ENCODE data around the gene AGBL1. TPM values are rescaled to one million over a fixed set of nuclear protein-coding genes. Genes with fewer than 3 reads are reported as not detected.

Gene AGBL1
- total and polyA plus RNA-seq, 2 donors = under 0.01 to 0.02 TPM

DNA sequence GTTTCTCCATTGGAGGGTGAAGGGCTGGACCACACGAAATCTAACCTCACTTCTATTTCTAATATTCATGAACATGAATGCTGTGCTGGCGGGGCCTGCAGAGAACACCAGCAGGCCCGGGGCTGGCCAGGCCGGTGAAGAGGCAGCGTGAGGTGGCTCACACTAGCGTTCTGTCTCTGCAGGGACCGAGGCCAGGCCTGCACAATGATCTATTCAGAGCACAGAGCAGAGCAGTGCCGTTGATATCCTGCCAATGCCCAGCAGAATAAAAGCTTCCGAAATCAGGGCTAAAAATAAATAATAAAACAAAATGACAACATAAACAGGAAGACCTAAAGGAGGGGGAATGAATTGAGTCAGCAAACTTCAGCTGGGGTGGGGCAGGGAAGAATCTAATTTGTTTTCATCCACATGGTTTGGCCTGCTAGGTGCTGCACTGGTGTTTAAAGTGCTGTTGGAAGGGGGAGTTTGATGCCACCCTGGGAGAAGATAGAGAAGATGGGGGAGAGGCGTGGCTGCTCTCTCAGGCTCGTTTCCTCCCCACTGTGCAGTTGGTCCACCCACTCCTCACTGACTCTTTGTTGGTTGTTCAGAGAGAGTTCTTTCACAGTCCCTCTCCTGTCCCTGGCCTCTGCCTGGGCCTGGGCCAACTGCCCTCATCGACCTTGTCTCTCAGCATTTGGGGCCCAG lies 837.1 kb downstream of the AGBL1 start:
- Histone ChIP-seq H3K27ac (ENCODE audit: low read depth in 1 of 2, low read length in 1 of 2) (no peak overlapping the region), H3K36me3 (ENCODE audit: control insufficient read depth in 2 of 2, insufficient read depth in 2 of 2, low read length in 1 of 2) (no peaks in the 10 kb centered on the region), H3K9me3 (ENCODE audit: control insufficient read depth in 2 of 2, insufficient read depth in 1 of 2, low read length in 1 of 2) (no peaks in the 10 kb centered on the region), H3K27me3 (ENCODE audit: control insufficient read depth in 2 of 2, insufficient read depth in 1 of 2, low read length in 1 of 2) (no peaks in the 10 kb centered on the region), H3K4me1 (ENCODE audit: control insufficient read depth in 2 of 2, insufficient read depth in 2 of 2, low read length in 2 of 2) (no peaks in the 10 kb centered on the region), H3K4me3 (ENCODE audit: low read length in 2 of 2) (no peak overlapping the region)
- 79% methylated on average over 12 of the region's 12 CpGs for WGBS
- no peak for DNase-seq (ENCODE audit: low read depth in 6 of 9, low spot score in 9 of 9)

DNA sequence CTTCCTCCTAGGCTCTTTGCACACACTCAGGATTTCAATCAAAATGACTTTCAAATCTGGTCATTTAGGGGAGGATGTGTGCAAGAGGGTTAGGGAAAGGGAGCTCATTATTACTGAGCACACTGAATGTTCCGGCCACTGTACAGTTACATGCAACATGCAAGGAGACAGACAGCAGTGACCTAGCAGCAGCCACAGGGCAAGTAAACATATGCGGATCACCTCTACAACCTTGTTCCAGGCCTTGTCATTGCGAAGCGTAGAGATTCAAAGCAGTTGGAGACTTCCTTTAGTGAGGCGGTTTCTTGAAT lies 837.6 kb downstream of the AGBL1 start:
- WGBS = 95% methylated on average over 5 of the region's 5 CpGs
- Histone ChIP-seq H3K4me3 (ENCODE audit: low read length in 2 of 2) (no peak overlapping the region), H3K9me3 (ENCODE audit: control insufficient read depth in 2 of 2, insufficient read depth in 1 of 2, low read length in 1 of 2) (no peaks in the 10 kb centered on the region), H3K4me1 (ENCODE audit: control insufficient read depth in 2 of 2, insufficient read depth in 2 of 2, low read length in 2 of 2) (no peaks in the 10 kb centered on the region), H3K36me3 (ENCODE audit: control insufficient read depth in 2 of 2, insufficient read depth in 2 of 2, low read length in 1 of 2) (no peaks in the 10 kb centered on the region), H3K27me3 (ENCODE audit: control insufficient read depth in 2 of 2, insufficient read depth in 1 of 2, low read length in 1 of 2) (no peaks in the 10 kb centered on the region), H3K27ac (ENCODE audit: low read depth in 1 of 2, low read length in 1 of 2) (no peak overlapping the region)
- DNase-seq (ENCODE audit: low read depth in 6 of 9, low spot score in 9 of 9) = no peak

DNA sequence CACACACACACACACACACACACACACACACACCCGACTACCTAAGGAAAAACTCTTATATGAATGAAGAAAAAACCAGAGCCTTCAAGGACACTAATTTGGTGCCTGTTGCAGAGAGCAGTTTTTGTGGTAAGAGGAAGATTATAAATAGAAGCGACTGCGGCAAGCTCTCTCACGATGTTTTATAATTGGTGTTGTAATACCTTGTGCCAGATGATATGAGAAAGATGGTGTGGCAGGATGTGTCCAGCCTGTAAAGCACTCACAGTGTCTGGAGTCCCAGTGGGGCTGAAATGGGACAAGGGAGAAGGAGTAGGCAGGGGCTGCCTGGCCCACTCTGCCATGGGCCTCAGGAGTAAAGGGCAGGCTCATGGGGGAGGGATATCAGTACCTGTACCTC lies 839.9 kb downstream of the AGBL1 start:
- WGBS = 43% methylated on average over 4 of the region's 4 CpGs
- no peaks in the 10 kb centered on the region for H3K36me3 ChIP-seq (ENCODE audit: control insufficient read depth in 2 of 2, insufficient read depth in 2 of 2, low read length in 1 of 2)
- H3K27me3 ChIP-seq (ENCODE audit: control insufficient read depth in 2 of 2, insufficient read depth in 1 of 2, low read length in 1 of 2) = no peaks in the 10 kb centered on the region
- no peaks in the 10 kb centered on the region for H3K4me1 ChIP-seq (ENCODE audit: control insufficient read depth in 2 of 2, insufficient read depth in 2 of 2, low read length in 2 of 2)
- H3K9me3 ChIP-seq (ENCODE audit: control insufficient read depth in 2 of 2, insufficient read depth in 1 of 2, low read length in 1 of 2) = no peaks in the 10 kb centered on the region
- H3K4me3 ChIP-seq (ENCODE audit: low read length in 2 of 2) = no peak overlapping the region
- H3K27ac ChIP-seq (ENCODE audit: low read depth in 1 of 2, low read length in 1 of 2) = no peak overlapping the region
- DNase-seq (ENCODE audit: low read depth in 6 of 9, low spot score in 9 of 9) = no peak

DNA sequence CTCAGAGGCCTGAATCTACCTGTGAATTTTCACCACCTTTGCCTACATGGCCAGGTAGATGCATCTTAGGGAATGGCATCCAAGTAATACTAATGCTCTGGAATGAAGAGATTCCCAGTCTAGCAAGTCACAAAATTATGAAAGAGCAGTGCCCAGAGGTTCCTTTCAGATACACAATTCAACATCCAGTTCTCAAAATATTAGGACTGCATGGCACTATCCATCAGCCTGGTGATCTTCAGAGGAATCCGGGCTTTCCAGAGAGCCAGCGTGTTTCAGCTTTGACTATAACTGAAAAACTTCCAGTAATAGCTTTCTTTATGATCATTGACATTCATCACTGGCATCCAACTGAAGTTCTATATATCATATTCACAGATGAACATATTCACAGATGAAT lies 849.8 kb downstream of the AGBL1 start:
- no peak overlapping the region for H3K27ac ChIP-seq (ENCODE audit: low read depth in 1 of 2, low read length in 1 of 2)
- no peak for DNase-seq (ENCODE audit: low read depth in 6 of 9, low spot score in 9 of 9)
- no peaks in the 10 kb centered on the region for H3K4me1 ChIP-seq (ENCODE audit: control insufficient read depth in 2 of 2, insufficient read depth in 2 of 2, low read length in 2 of 2)
- H3K36me3 ChIP-seq (ENCODE audit: control insufficient read depth in 2 of 2, insufficient read depth in 2 of 2, low read length in 1 of 2) = no peaks in the 10 kb centered on the region
- H3K27me3 ChIP-seq (ENCODE audit: control insufficient read depth in 2 of 2, insufficient read depth in 1 of 2, low read length in 1 of 2) = no peaks in the 10 kb centered on the region
- H3K9me3 ChIP-seq (ENCODE audit: control insufficient read depth in 2 of 2, insufficient read depth in 1 of 2, low read length in 1 of 2) = no peaks in the 10 kb centered on the region
- 95% methylated on average over 2 of the region's 2 CpGs for WGBS
- H3K4me3 ChIP-seq (ENCODE audit: low read length in 2 of 2) = no peak overlapping the region

DNA sequence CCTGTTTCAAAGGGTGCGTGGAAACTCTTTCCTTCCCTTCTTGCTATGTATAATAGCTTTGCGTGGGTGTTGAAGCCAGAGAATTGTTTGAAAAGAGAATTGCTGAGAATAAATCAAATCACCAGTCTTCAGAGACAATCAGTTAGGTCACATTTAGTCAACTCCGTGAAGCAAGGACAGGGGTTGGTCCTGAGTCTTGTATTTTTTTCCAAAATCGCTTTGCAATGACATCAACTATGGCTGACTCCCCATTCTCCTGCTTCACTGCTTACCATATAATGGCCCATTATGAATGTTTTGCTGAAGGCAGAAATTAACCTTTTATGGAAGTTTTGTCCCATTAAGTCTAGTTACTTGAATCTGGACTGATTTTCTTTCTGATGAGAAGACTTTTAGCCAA lies 852.8 kb downstream of the AGBL1 start:
- no peak for DNase-seq (ENCODE audit: low read depth in 6 of 9, low spot score in 9 of 9)
- 89% methylated on average over 4 of the region's 4 CpGs for WGBS
- Histone ChIP-seq H3K9me3 (ENCODE audit: control insufficient read depth in 2 of 2, insufficient read depth in 1 of 2, low read length in 1 of 2) (no peaks in the 10 kb centered on the region), H3K27ac (ENCODE audit: low read depth in 1 of 2, low read length in 1 of 2) (no peak overlapping the region), H3K4me3 (ENCODE audit: low read length in 2 of 2) (no peak overlapping the region), H3K27me3 (ENCODE audit: control insufficient read depth in 2 of 2, insufficient read depth in 1 of 2, low read length in 1 of 2) (no peaks in the 10 kb centered on the region), H3K36me3 (ENCODE audit: control insufficient read depth in 2 of 2, insufficient read depth in 2 of 2, low read length in 1 of 2) (no peaks in the 10 kb centered on the region), H3K4me1 (ENCODE audit: control insufficient read depth in 2 of 2, insufficient read depth in 2 of 2, low read length in 2 of 2) (no peaks in the 10 kb centered on the region)

DNA sequence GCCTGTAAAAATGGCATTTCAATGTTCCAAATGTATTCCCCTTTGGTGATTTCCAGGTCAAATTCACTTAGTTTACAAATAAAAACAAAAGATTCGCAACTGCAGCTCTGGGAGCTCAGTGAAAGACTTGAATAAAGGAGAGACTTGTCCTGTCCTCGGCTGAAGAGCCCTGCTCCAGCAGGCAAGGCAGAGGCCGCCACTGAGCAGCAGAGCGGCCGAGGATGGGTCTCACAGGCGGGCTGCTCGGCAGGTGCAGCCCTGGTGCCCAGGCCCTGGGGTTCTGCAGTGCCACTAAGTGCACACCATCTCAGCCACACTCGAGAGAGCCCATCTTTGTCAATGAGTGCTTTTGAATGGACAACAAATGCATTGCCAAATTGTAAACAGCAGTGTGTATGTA lies 856.2 kb downstream of the AGBL1 start:
- no peak for DNase-seq (ENCODE audit: low read depth in 6 of 9, low spot score in 9 of 9)
- Histone ChIP-seq H3K4me1 (ENCODE audit: control insufficient read depth in 2 of 2, insufficient read depth in 2 of 2, low read length in 2 of 2) (no peaks in the 10 kb centered on the region), H3K4me3 (ENCODE audit: low read length in 2 of 2) (no peak overlapping the region), H3K27ac (ENCODE audit: low read depth in 1 of 2, low read length in 1 of 2) (no peak overlapping the region), H3K36me3 (ENCODE audit: control insufficient read depth in 2 of 2, insufficient read depth in 2 of 2, low read length in 1 of 2) (no peaks in the 10 kb centered on the region), H3K27me3 (ENCODE audit: control insufficient read depth in 2 of 2, insufficient read depth in 1 of 2, low read length in 1 of 2) (no peaks in the 10 kb centered on the region), H3K9me3 (ENCODE audit: control insufficient read depth in 2 of 2, insufficient read depth in 1 of 2, low read length in 1 of 2) (no peaks in the 10 kb centered on the region)
- 74% methylated on average over 8 of the region's 8 CpGs for WGBS

DNA sequence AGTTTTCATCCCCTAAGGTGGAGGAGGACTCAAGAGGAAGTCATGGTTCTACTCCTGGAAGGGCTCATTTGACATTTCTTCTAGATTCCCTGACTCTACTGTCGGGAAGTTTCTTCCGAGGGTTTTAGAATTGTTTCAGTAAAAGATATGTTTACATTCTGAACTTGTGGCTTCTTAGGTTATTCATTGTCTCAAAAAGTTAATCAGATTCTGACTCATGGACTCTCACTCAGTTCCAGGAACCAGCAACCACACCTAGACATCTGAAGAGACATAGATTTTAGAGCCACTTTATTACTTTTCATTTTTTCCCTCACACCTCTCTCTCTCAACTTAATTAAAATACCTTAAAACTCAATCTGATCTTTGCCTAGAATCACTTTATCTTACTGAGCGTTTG lies 862.6 kb downstream of the AGBL1 start:
- H3K36me3 ChIP-seq (ENCODE audit: control insufficient read depth in 2 of 2, insufficient read depth in 2 of 2, low read length in 1 of 2) = no peaks in the 10 kb centered on the region
- no peak overlapping the region for H3K27ac ChIP-seq (ENCODE audit: low read depth in 1 of 2, low read length in 1 of 2)
- H3K27me3 ChIP-seq (ENCODE audit: control insufficient read depth in 2 of 2, insufficient read depth in 1 of 2, low read length in 1 of 2) = no peaks in the 10 kb centered on the region
- no peak for DNase-seq (ENCODE audit: low read depth in 6 of 9, low spot score in 9 of 9)
- WGBS = 95% methylated on average over 3 of the region's 3 CpGs
- no peak overlapping the region for H3K4me3 ChIP-seq (ENCODE audit: low read length in 2 of 2)
- no peaks in the 10 kb centered on the region for H3K4me1 ChIP-seq (ENCODE audit: control insufficient read depth in 2 of 2, insufficient read depth in 2 of 2, low read length in 2 of 2)
- H3K9me3 ChIP-seq (ENCODE audit: control insufficient read depth in 2 of 2, insufficient read depth in 1 of 2, low read length in 1 of 2) = no peaks in the 10 kb centered on the region

DNA sequence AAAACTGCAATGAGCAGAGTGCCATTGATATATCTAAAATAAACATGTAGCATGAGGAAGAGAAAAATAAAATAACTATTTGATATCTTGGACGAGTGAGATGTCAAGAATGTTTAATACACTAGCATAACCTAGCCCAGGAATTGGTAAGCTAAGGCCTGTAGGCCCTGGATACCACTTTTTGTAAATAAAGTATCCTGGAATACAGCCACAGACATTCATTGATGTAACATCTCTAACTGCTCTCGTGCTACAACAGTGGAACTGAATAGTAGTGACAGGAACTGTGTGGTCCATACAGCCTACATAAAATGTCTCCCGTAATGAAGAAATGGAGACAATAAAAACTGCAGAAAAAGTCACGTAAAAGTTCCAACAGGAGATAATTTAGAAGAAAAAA lies 869.0 kb downstream of the AGBL1 start:
- 88% methylated on average over 4 of the region's 4 CpGs for WGBS
- Histone ChIP-seq H3K36me3 (ENCODE audit: control insufficient read depth in 2 of 2, insufficient read depth in 2 of 2, low read length in 1 of 2) (no peaks in the 10 kb centered on the region), H3K4me3 (ENCODE audit: low read length in 2 of 2) (no peak overlapping the region), H3K27me3 (ENCODE audit: control insufficient read depth in 2 of 2, insufficient read depth in 1 of 2, low read length in 1 of 2) (no peaks in the 10 kb centered on the region), H3K4me1 (ENCODE audit: control insufficient read depth in 2 of 2, insufficient read depth in 2 of 2, low read length in 2 of 2) (no peaks in the 10 kb centered on the region), H3K27ac (ENCODE audit: low read depth in 1 of 2, low read length in 1 of 2) (no peak overlapping the region), H3K9me3 (ENCODE audit: control insufficient read depth in 2 of 2, insufficient read depth in 1 of 2, low read length in 1 of 2) (no peaks in the 10 kb centered on the region)
- no peak for DNase-seq (ENCODE audit: low read depth in 6 of 9, low spot score in 9 of 9)

DNA sequence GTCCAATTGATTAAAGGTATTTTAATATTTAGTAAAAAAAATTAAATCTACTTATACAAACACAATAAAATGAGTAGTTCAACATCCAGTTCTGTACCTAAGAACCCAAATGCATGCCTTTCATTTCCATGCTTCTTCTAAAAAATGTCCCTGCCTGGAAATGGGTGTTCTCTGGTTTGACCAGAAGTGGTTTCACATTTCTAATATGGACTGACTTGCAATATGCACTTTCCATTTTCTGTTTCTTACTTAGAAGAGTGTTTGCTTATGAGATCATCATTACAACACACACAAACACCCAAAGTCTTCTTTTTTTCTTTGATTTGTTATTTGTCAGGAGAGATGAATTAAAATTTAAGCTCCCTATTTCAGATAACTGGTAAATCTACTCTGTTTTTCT lies 879.6 kb downstream of the AGBL1 start:
- Histone ChIP-seq H3K36me3 (ENCODE audit: control insufficient read depth in 2 of 2, insufficient read depth in 2 of 2, low read length in 1 of 2) (no peaks in the 10 kb centered on the region), H3K4me1 (ENCODE audit: control insufficient read depth in 2 of 2, insufficient read depth in 2 of 2, low read length in 2 of 2) (no peaks in the 10 kb centered on the region), H3K9me3 (ENCODE audit: control insufficient read depth in 2 of 2, insufficient read depth in 1 of 2, low read length in 1 of 2) (no peaks in the 10 kb centered on the region), H3K4me3 (ENCODE audit: low read length in 2 of 2) (no peak overlapping the region), H3K27me3 (ENCODE audit: control insufficient read depth in 2 of 2, insufficient read depth in 1 of 2, low read length in 1 of 2) (no peaks in the 10 kb centered on the region), H3K27ac (ENCODE audit: low read depth in 1 of 2, low read length in 1 of 2) (no peak overlapping the region)
- no peak for DNase-seq (ENCODE audit: low read depth in 6 of 9, low spot score in 9 of 9)

DNA sequence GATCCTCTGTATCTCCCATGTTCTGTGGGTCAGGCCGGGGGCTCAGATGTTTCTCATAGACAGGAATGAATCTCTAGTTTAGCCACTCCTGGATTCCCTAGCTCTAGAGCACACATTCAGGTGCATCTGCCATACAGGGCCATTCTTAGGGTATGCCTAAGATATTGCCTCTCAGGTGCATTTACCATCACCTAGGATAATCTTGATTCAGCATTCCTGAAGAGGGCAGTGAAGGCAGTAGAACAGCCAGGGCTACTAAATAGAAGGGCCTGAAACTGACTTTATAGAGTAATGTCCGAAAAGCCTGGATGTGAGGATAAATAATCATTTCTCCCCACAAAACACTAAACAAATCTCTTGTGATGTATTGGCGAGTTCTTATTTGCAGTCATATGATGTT lies 882.0 kb downstream of the AGBL1 start:
- no peaks in the 10 kb centered on the region for H3K36me3 ChIP-seq (ENCODE audit: control insufficient read depth in 2 of 2, insufficient read depth in 2 of 2, low read length in 1 of 2)
- H3K27ac ChIP-seq (ENCODE audit: low read depth in 1 of 2, low read length in 1 of 2) = no peak overlapping the region
- WGBS = 92% methylated on average over 3 of the region's 3 CpGs
- no peaks in the 10 kb centered on the region for H3K4me1 ChIP-seq (ENCODE audit: control insufficient read depth in 2 of 2, insufficient read depth in 2 of 2, low read length in 2 of 2)
- no peaks in the 10 kb centered on the region for H3K27me3 ChIP-seq (ENCODE audit: control insufficient read depth in 2 of 2, insufficient read depth in 1 of 2, low read length in 1 of 2)
- no peaks in the 10 kb centered on the region for H3K9me3 ChIP-seq (ENCODE audit: control insufficient read depth in 2 of 2, insufficient read depth in 1 of 2, low read length in 1 of 2)
- DNase-seq (ENCODE audit: low read depth in 6 of 9, low spot score in 9 of 9) = no peak
- H3K4me3 ChIP-seq (ENCODE audit: low read length in 2 of 2) = no peak overlapping the region
